B cell (primary cell): ENCODE measurements around the gene NLRP1. TPM values are rescaled to one million over a fixed set of nuclear protein-coding genes. Genes with fewer than 3 reads are reported as not detected.

Experiments
- ATAC-seq: fragments of 200-7000 bp; cut with Tn5 transposase; one replicate; pipeline ENCODE4 v1.10.0; 2021; ENCODE audit warnings: low read depth, mild to moderate bottlenecking, moderate number of reproducible peaks, moderate library complexity
- CTCF ChIA-PET: fragments of 350-600 bp; sonication (Branson Sonifier 250); formaldehyde crosslinking; loops from one replicate; lab custom pipeline; 2021; ENCODE audit warnings: antibody characterized with exemption, inconsistent platforms; lab: Charles Lee
- POLR2A ChIA-PET: fragments of 350-600 bp; sonication (Branson Sonifier 250); formaldehyde crosslinking; loops from one replicate; lab custom pipeline; 2021; ENCODE audit warnings: antibody characterized with exemption; lab: Charles Lee
- DNase-seq: peaks from one replicate; pipeline ENCODE4 v3.0.0; 2013
- H2AFZ ChIP-seq: 2 replicates; pipeline ENCODE4 v1.6.1; 2012; ENCODE audit warnings: mild to moderate bottlenecking, low read depth, low read length; ENCODE audit not compliant: insufficient read depth, poor library complexity, severe bottlenecking
- H3K27ac ChIP-seq, 2 donors: 1 replicate in 1 of 2; 2 replicates in 1 of 2; pipeline ENCODE4 v1.5.1; 2012 to 2013; ENCODE audit warnings: low read length in 2 of 2, mild to moderate bottlenecking in 2 of 2, moderate library complexity in 1 of 2
- H3K27me3 ChIP-seq, 4 experiments: fragments of 200-600 bp in 1 of 4; sonication (generic) in 1 of 4; replicated peaks in 1 of 4; 1 replicate in 2 of 4; 2 replicates in 2 of 4; pipeline versions ENCODE4 v1.6.1 to v1.7.0; 2013 to 2016; ENCODE audit warnings: low read length in 3 of 4, mild to moderate bottlenecking in 2 of 4, mixed read lengths in 1 of 4, moderate library complexity in 1 of 4; ENCODE audit not compliant: insufficient read depth in 4 of 4, control insufficient read depth in 3 of 4; ENCODE audit errors: control extremely low read depth in 1 of 4
- H3K36me3 ChIP-seq, 2 experiments: replicated peaks in 1 of 2; 1 replicate in 1 of 2; 2 replicates in 1 of 2; pipeline versions ENCODE4 v1.6.1 to v1.7.1; 2013; ENCODE audit warnings: low read length in 1 of 2; ENCODE audit not compliant: insufficient read depth in 2 of 2, control insufficient read depth in 1 of 2; ENCODE audit errors: control extremely low read depth in 1 of 2, extremely low read depth in 1 of 2
- H3K4me1 ChIP-seq, 2 donors: fragments of 200-600 bp in 1 of 2; sonication (generic) in 1 of 2; 1 replicate in 1 of 2; 2 replicates in 1 of 2; pipeline versions ENCODE4 v1.5.1 to v1.6.1; 2013 to 2017; ENCODE audit warnings: low read length in 2 of 2; ENCODE audit not compliant: control insufficient read depth in 2 of 2, insufficient read depth in 2 of 2
- H3K4me2 ChIP-seq: replicated peaks from 2 replicates; pipeline ENCODE3; 2012; ENCODE audit warnings: mild to moderate bottlenecking, low read depth, low read length; ENCODE audit not compliant: poor library complexity, severe bottlenecking
- H3K4me3 ChIP-seq, 5 experiments: fragments of 200-600 bp in 1 of 5; sonication (generic) in 1 of 5; 1 replicate in 3 of 5; 2 replicates in 2 of 5; pipeline versions ENCODE4 v1.5.1 to v1.7.0; 2011 to 2016; ENCODE audit warnings: low read length in 4 of 5, mild to moderate bottlenecking in 4 of 5, low read depth in 2 of 5, control low read depth in 1 of 5, moderate library complexity in 1 of 5; ENCODE audit not compliant: insufficient read depth in 1 of 5; ENCODE audit errors: control extremely low read depth in 1 of 5, extremely low read depth in 1 of 5
- H3K79me2 ChIP-seq: fragments of 200-600 bp; sonication (generic); one replicate; pipeline ENCODE4 v1.6.0; 2016; ENCODE audit warnings: low read length; ENCODE audit not compliant: control insufficient read depth, insufficient read depth
- H3K9ac ChIP-seq: fragments of 200-600 bp; sonication (generic); 2 replicates; pipeline ENCODE4 v1.6.1; 2017; ENCODE audit warnings: mild to moderate bottlenecking, low read length, moderate library complexity
- H3K9me3 ChIP-seq, 3 donors: one replicate each; pipeline versions ENCODE4 v1.6.1 to v1.7.1; 2013; ENCODE audit warnings: low read length in 2 of 3; ENCODE audit not compliant: control insufficient read depth in 2 of 3, insufficient read depth in 1 of 3; ENCODE audit errors: control extremely low read depth in 1 of 3
- H4K20me1 ChIP-seq: 2 replicates; pipeline ENCODE4 v1.6.0; 2012; ENCODE audit warnings: mild to moderate bottlenecking, low read length; ENCODE audit not compliant: insufficient read depth, control insufficient read depth, poor library complexity, severe bottlenecking
- H3K27ac Mint-ChIP-seq: one replicate; pipeline ENCODE4 v1.8.0; 2021; ENCODE audit warnings: mixed read lengths
- H3K27me3 Mint-ChIP-seq: one replicate; pipeline ENCODE4 v1.8.0; 2021; ENCODE audit warnings: mixed read lengths
- H3K4me1 Mint-ChIP-seq: one replicate; pipeline ENCODE4 v1.8.0; 2021; ENCODE audit warnings: mixed read lengths
- H3K4me3 Mint-ChIP-seq: one replicate; pipeline ENCODE4 v1.8.0; 2021; ENCODE audit warnings: mixed read lengths
- H3K9me3 Mint-ChIP-seq: one replicate; pipeline ENCODE4 v1.8.0; 2022; ENCODE audit warnings: mixed read lengths; ENCODE audit not compliant: insufficient read depth
- CTCF ChIP-seq: fragments of 200-600 bp; IDR thresholded peaks from one replicate; pipeline ENCODE4 v1.8.0; 2022; ENCODE audit warnings: antibody characterized with exemption, mild to moderate bottlenecking
- EZH2 ChIP-seq: IDR thresholded peaks from 2 replicates; pipeline ENCODE4 v1.6.1; 2012; ENCODE audit warnings: borderline replicate concordance, low read depth, mild to moderate bottlenecking, moderate library complexity, low read length; ENCODE audit not compliant: insufficient read depth, poor library complexity, severe bottlenecking
- WGBS: methylation state at CpG from one replicate; pipeline ENCODE4 v1.1.5; 2013; ENCODE audit warnings: missing lambda C conversion rate; ENCODE audit not compliant: insufficient coverage; 5-methylcytosine and 5-hydroxymethylcytosine counted together
- intact Hi-C: fragments of 100-400 bp; cut with micrococcal nuclease; formaldehyde crosslinking; loops from one replicate; pipeline ENCODE4 v1.10.0; 2022
- polyA plus RNA-seq: library from polyadenylated mRNA; depleted of rRNA; stranded (reverse); fragments of >200 nt; gene quantifications from 2 replicates; pipeline ENCODE4 v1.2.3, GENCODE V29; 2012
- total RNA-seq, 2 donors: library from RNA; stranded (reverse); fragments of 120-200 nt in 1 of 2; gene quantifications; 1 replicate in 1 of 2; 2 replicates in 1 of 2; pipeline versions ENCODE4 v1.2.3 to v1.2.4, GENCODE V29; 2013 to 2022

Gene NLRP1
- total and polyA plus RNA-seq, 2 donors (not counting 1 experiment from before 2014, with no cell fraction given), result 141 to 189 TPM

- intact Hi-C loops, result loop anchor here (1.0 to 10.0 kb wide), 7 partner anchors 15 to 1952 kb away; partner anchors contain the start of genes C17orf100, C1QBP, FGF11 and MED31
- H3K36me3 ChIP-seq, result peaks cover 13 to 64% of the 10 kb centered on the region in 2 experiments
- POLR2A ChIA-PET, result interaction anchor here (0.6 to 2.1 kb wide), 6 partner anchors 15 to 772 kb away, joined by 4 to 14 read pairs (median 8); partner anchors contain the start of genes DHX33, NUP88 and RPAIN
Observed at GRCh38 chr17:5485270-5486205, 98.8 kb downstream of the NLRP1 start, which contains the start of gene DERL2. Gene DERL2, minus strand, starts transcription at chr17:5486178. Its CDS starts 17 bp downstream, at chr17:5486161.

More at GRCh38 chr17:5485270-5486205, 98.8 kb downstream of the NLRP1 start, which contains the start of gene DERL2:
- peak within 1 kb of the TSS; percentile 94 for H3K4me3 Mint-ChIP-seq
- Histone ChIP-seq H3K4me1 (peaks cover 17 to 26% of the 10 kb centered on the region in 2 donors), H3K27me3 (no peaks in the 10 kb centered on the region), H3K4me2 (peak within 1 kb of the TSS; percentile 95), H3K4me3 (peak within 1 kb of the TSS; percentile 90 to 99 (median 92)), H4K20me1 (peaks cover 15% of the 10 kb centered on the region), H3K9ac (peak within 1 kb of the TSS; percentile 91), H3K27ac (peak within 1 kb of the TSS; percentile 99 to 100), H3K9me3 (no peaks in the 10 kb centered on the region), H2AFZ (peak within 1 kb of the TSS; percentile 99), H3K79me2 (peaks cover 43% of the 10 kb centered on the region)
- peak within 1 kb of the TSS; percentile 97 for H3K27ac Mint-ChIP-seq
- ATAC-seq (peak; percentile 0), DNase-seq (no peak)
- H3K27me3 Mint-ChIP-seq, result no peaks in the 10 kb centered on the region
- H3K4me1 Mint-ChIP-seq, result peaks cover 42% of the 10 kb centered on the region
- H3K9me3 Mint-ChIP-seq, result no peaks in the 10 kb centered on the region
- TF ChIP-seq EZH2, result no peak
- TF ChIP-seq CTCF, result no peak
- CTCF ChIA-PET, result interaction anchor here (1.0 to 1.9 kb wide), 2 partner anchors 15 to 17 kb away, joined by 3 to 6 read pairs; partner anchors contain the start of gene DHX33
- WGBS, result 1% methylated on average over 24 of the region's 29 CpGs
